Measurements from ENCODE around the gene BLVRA. TPM values are rescaled to one million over a fixed set of nuclear protein-coding genes. Genes with fewer than 3 reads are reported as not detected.

The BLVRA gene
- total and polyA plus RNA-seq, 2 donors (not counting 1 experiment from before 2014, with no cell fraction given) = 72.8 to 108 TPM

- H3K4me3 ChIP-seq (replicated peaks in 1 of 4; ENCODE audit: control extremely low read depth in 1 of 4, insufficient read depth in 1 of 4, low read depth in 3 of 4, low read length in 4 of 4) = no peak overlapping the region
- peaks cover 37% of the 10 kb centered on the region for H3K79me2 ChIP-seq (ENCODE audit: control insufficient read depth, insufficient read depth, low read length)
- peaks cover 6% of the 10 kb centered on the region for H3K4me1 ChIP-seq (ENCODE audit: control insufficient read depth, extremely low read depth, insufficient read depth, low read length)
- H2AFZ ChIP-seq (ENCODE audit: low read length) = no peak overlapping the region
- DNase-seq (ENCODE audit: low read depth in 2 of 2) = peak in 1 of 2 donors; percentile 79
- no peaks in the 10 kb centered on the region for H4K20me1 ChIP-seq (ENCODE audit: control insufficient read depth, extremely low read depth, insufficient read depth, low read length)
- peak overlapping the region; percentile 11 for H3K4me2 ChIP-seq (ENCODE audit: extremely low read depth, insufficient read depth, low read length)
- no peak overlapping the region for H3K27ac ChIP-seq (ENCODE audit: insufficient read depth, low read length)
- H3K9me3 ChIP-seq (ENCODE audit: control insufficient read depth, insufficient read depth, low read depth, low read length) = no peaks in the 10 kb centered on the region
- no peaks in the 10 kb centered on the region for H3K27me3 ChIP-seq (ENCODE audit: control insufficient read depth, insufficient read depth, low read length)
- no peak overlapping the region for H3K9ac ChIP-seq (ENCODE audit: insufficient read depth, low read length)
- no peaks in the 10 kb centered on the region for H3K36me3 ChIP-seq (ENCODE audit: control insufficient read depth, insufficient read depth, low read length)
- no peak for TF ChIP-seq CTCF (conservative IDR thresholded peaks at IDR 0.05 in 1 of 2, IDR thresholded peaks at IDR 0.05 in 1 of 2; ENCODE audit: low read depth in 1 of 2, low read length in 2 of 2)
- no peak for TF ChIP-seq EZH2 (IDR thresholded peaks at IDR 0.05; ENCODE audit: low read length, missing control alignments)
Measured at GRCh38 chr7:43725251-43725650, 33.2 kb upstream of the BLVRA start.

- no peaks in the 10 kb centered on the region for H3K27me3 ChIP-seq (ENCODE audit: control insufficient read depth, insufficient read depth, low read length)
- no peaks in the 10 kb centered on the region for H4K20me1 ChIP-seq (ENCODE audit: control insufficient read depth, extremely low read depth, insufficient read depth, low read length)
- no peak overlapping the region for H3K4me2 ChIP-seq (ENCODE audit: extremely low read depth, insufficient read depth, low read length)
- H3K79me2 ChIP-seq (ENCODE audit: control insufficient read depth, insufficient read depth, low read length) = peaks cover 36% of the 10 kb centered on the region
- no peaks in the 10 kb centered on the region for H3K9me3 ChIP-seq (ENCODE audit: control insufficient read depth, insufficient read depth, low read depth, low read length)
- no peak overlapping the region for H3K9ac ChIP-seq (ENCODE audit: insufficient read depth, low read length)
- H3K4me3 ChIP-seq (replicated peaks in 1 of 4; ENCODE audit: control extremely low read depth in 1 of 4, insufficient read depth in 1 of 4, low read depth in 3 of 4, low read length in 4 of 4) = no peak overlapping the region
- peaks cover 2% of the 10 kb centered on the region for H3K4me1 ChIP-seq (ENCODE audit: control insufficient read depth, extremely low read depth, insufficient read depth, low read length)
- TF ChIP-seq EZH2 (IDR thresholded peaks at IDR 0.05; ENCODE audit: low read length, missing control alignments) (no peak), CTCF (conservative IDR thresholded peaks at IDR 0.05 in 1 of 2, IDR thresholded peaks at IDR 0.05 in 1 of 2; ENCODE audit: low read depth in 1 of 2, low read length in 2 of 2) (no peak)
- H3K36me3 ChIP-seq (ENCODE audit: control insufficient read depth, insufficient read depth, low read length) = no peaks in the 10 kb centered on the region
- no peak overlapping the region for H3K27ac ChIP-seq (ENCODE audit: insufficient read depth, low read length)
- H2AFZ ChIP-seq (ENCODE audit: low read length) = no peak overlapping the region
- peak in 1 of 2 donors; percentile 68 for DNase-seq (ENCODE audit: low read depth in 2 of 2)
Measured at GRCh38 chr7:43726466-43726865, 32.0 kb upstream of the BLVRA start.

GRCh38 chr7:43727003-43727402 is 31.5 kb upstream of the BLVRA start:
- Histone ChIP-seq H3K79me2 (ENCODE audit: control insufficient read depth, insufficient read depth, low read length) (peaks cover 36% of the 10 kb centered on the region), H3K4me2 (ENCODE audit: extremely low read depth, insufficient read depth, low read length) (peak overlapping the region; percentile 25), H3K4me1 (ENCODE audit: control insufficient read depth, extremely low read depth, insufficient read depth, low read length) (peaks cover 2% of the 10 kb centered on the region)

More at GRCh38 chr7:43727003-43727402, 31.5 kb upstream of the BLVRA start:
- H3K4me3 ChIP-seq (replicated peaks in 1 of 4; ENCODE audit: control extremely low read depth in 1 of 4, insufficient read depth in 1 of 4, low read depth in 3 of 4, low read length in 4 of 4) = no peak overlapping the region
- H3K36me3 ChIP-seq (ENCODE audit: control insufficient read depth, insufficient read depth, low read length) = no peaks in the 10 kb centered on the region
- H2AFZ ChIP-seq (ENCODE audit: low read length) = no peak overlapping the region
- no peaks in the 10 kb centered on the region for H3K9me3 ChIP-seq (ENCODE audit: control insufficient read depth, insufficient read depth, low read depth, low read length)
- DNase-seq (ENCODE audit: low read depth in 2 of 2) = no peak
- no peak overlapping the region for H3K9ac ChIP-seq (ENCODE audit: insufficient read depth, low read length)
- TF ChIP-seq CTCF (conservative IDR thresholded peaks at IDR 0.05 in 1 of 2, IDR thresholded peaks at IDR 0.05 in 1 of 2; ENCODE audit: low read depth in 1 of 2, low read length in 2 of 2) = no peak
- TF ChIP-seq EZH2 (IDR thresholded peaks at IDR 0.05; ENCODE audit: low read length, missing control alignments) = no peak
- H4K20me1 ChIP-seq (ENCODE audit: control insufficient read depth, extremely low read depth, insufficient read depth, low read length) = no peaks in the 10 kb centered on the region
- no peak overlapping the region for H3K27ac ChIP-seq (ENCODE audit: insufficient read depth, low read length)
- no peaks in the 10 kb centered on the region for H3K27me3 ChIP-seq (ENCODE audit: control insufficient read depth, insufficient read depth, low read length)
